ENCODE data around the gene BRAT1.
"Not testable (repeated sequence)": the region's sequence is repeated elsewhere in the genome, so short reads cannot be mapped to it uniquely, and the experiment has no call there.

BRAT1 gene

GRCh38 chr7:2535872-2536627 is 19.3 kb downstream of the BRAT1 start:
- not testable (repeated sequence) for DNase-seq (ENCODE audit: low spot score)

- DNase-seq (ENCODE audit: low spot score): not testable (repeated sequence)
Measured at GRCh38 chr7:2534214-2534613, 21.1 kb downstream of the BRAT1 start.

GRCh38 chr7:2533566-2533965 is 21.8 kb downstream of the BRAT1 start:
- not testable (repeated sequence) for DNase-seq (ENCODE audit: low spot score)

- not testable (repeated sequence) for DNase-seq (ENCODE audit: low spot score)
Measured at GRCh38 chr7:2532816-2533215, 22.5 kb downstream of the BRAT1 start.

GRCh38 chr7:2532199-2532772 is 23.0 kb downstream of the BRAT1 start:
- DNase-seq (ENCODE audit: low spot score): not testable (repeated sequence)

- not testable (repeated sequence) for DNase-seq (ENCODE audit: low spot score)
Measured at GRCh38 chr7:2531796-2532110, 23.6 kb downstream of the BRAT1 start.

- not testable (repeated sequence) for DNase-seq (ENCODE audit: low spot score)
Measured at GRCh38 chr7:2530994-2531795, 24.1 kb downstream of the BRAT1 start.

GRCh38 chr7:2530071-2530987 is 25.0 kb downstream of the BRAT1 start:
- DNase-seq (ENCODE audit: low spot score): no peak

- DNase-seq (ENCODE audit: low spot score): no peak
Measured at GRCh38 chr7:2529161-2530070, 25.9 kb downstream of the BRAT1 start.

- no peak for DNase-seq (ENCODE audit: low spot score)
Measured at GRCh38 chr7:2528481-2529095, 26.7 kb downstream of the BRAT1 start.

GRCh38 chr7:2527505-2528467 is 27.5 kb downstream of the BRAT1 start:
- DNase-seq (ENCODE audit: low spot score): peak; percentile 80

- DNase-seq (ENCODE audit: low spot score): no peak
Measured at GRCh38 chr7:2526659-2527504, 28.4 kb downstream of the BRAT1 start.

GRCh38 chr7:2525658-2526630 is 29.4 kb downstream of the BRAT1 start:
- DNase-seq (ENCODE audit: low spot score): no peak

- DNase-seq (ENCODE audit: low spot score): no peak
Measured at GRCh38 chr7:2524808-2525657, 30.3 kb downstream of the BRAT1 start.

- DNase-seq (ENCODE audit: low spot score): peak; percentile 84
Measured at GRCh38 chr7:2523941-2524807, 31.1 kb downstream of the BRAT1 start.
